Stomach (tissue), 4 donors: Measurements from ENCODE around the gene ZNF689.

ENCODE experiments used
- EP300 ChIP-seq: sonication (generic); formaldehyde crosslinking; IDR thresholded peaks from one replicate; pipeline ENCODE4 v1.6.1; 2017; ENCODE audit warnings: antibody characterized with exemption
- POLR2A ChIP-seq, 4 donors: fragments of 450-650 bp; IDR thresholded peaks; one replicate each; pipeline ENCODE4 v1.6.1; 2016; ENCODE audit warnings: antibody characterized with exemption in 4 of 4, control low read depth in 2 of 4, mild to moderate bottlenecking in 1 of 4, moderate library complexity in 1 of 4
- TF ChIP-seq, protein P1 (sequence below), 7 experiments: fragments of 450-650 bp in 4 of 7; fragments of 200-600 bp in 3 of 7; sonication (generic) in 3 of 7; IDR thresholded peaks; one replicate each; pipeline ENCODE4 v1.5.1; 2016 to 2019; ENCODE audit warnings: antibody characterized with exemption in 7 of 7, control low read depth in 2 of 7, mild to moderate bottlenecking in 1 of 7

DNA sequence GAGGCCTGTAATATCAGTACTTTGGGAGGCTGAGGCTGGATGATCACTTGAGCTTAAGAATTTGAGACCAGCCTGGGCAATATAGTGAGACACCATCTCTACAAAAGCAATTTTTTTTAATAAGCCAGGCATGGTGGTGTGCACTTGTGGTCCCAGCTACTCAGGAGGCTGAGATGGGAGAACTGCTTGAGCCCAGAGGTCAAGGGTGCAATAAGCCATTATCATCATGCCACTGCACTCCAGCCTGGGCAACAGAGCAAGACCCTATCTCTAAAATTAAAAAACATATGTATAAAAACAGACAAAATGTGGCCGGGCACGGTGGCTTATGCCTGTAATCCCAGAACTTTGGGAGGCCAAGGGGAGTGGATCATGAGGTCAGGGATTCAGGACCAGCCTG is 21.5 kb downstream of the ZNF689 start:
- TF ChIP-seq, protein P1, sequence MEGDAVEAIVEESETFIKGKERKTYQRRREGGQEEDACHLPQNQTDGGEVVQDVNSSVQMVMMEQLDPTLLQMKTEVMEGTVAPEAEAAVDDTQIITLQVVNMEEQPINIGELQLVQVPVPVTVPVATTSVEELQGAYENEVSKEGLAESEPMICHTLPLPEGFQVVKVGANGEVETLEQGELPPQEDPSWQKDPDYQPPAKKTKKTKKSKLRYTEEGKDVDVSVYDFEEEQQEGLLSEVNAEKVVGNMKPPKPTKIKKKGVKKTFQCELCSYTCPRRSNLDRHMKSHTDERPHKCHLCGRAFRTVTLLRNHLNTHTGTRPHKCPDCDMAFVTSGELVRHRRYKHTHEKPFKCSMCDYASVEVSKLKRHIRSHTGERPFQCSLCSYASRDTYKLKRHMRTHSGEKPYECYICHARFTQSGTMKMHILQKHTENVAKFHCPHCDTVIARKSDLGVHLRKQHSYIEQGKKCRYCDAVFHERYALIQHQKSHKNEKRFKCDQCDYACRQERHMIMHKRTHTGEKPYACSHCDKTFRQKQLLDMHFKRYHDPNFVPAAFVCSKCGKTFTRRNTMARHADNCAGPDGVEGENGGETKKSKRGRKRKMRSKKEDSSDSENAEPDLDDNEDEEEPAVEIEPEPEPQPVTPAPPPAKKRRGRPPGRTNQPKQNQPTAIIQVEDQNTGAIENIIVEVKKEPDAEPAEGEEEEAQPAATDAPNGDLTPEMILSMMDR (IDR thresholded peaks at IDR 0.05), result no peak
- TF ChIP-seq EP300, result no peak
- no peak for TF ChIP-seq POLR2A (IDR thresholded peaks at IDR 0.05)
